Gastroesophageal sphincter (tissue), 3 donors: ENCODE results near the gene CLIP4.

Experiments used
- CTCF ChIP-seq, 4 experiments: fragments of 200-600 bp in 2 of 4; fragments of 450-650 bp in 2 of 4; sonication (generic) in 1 of 4; IDR thresholded peaks; one replicate each; pipeline ENCODE4 v1.5.1; 2017 to 2019; ENCODE audit warnings: antibody characterized with exemption in 4 of 4, mild to moderate bottlenecking in 2 of 4, moderate library complexity in 2 of 4
- POLR2A ChIP-seq, 2 donors: fragments of 450-650 bp; IDR thresholded peaks; one replicate each; pipeline ENCODE4 v1.6.1; 2017; ENCODE audit warnings: antibody characterized with exemption in 2 of 2, mild to moderate bottlenecking in 2 of 2, moderate library complexity in 1 of 2

GRCh38 chr2:29114946-29115609 lies at the start of gene CLIP4:
- TF ChIP-seq CTCF (IDR thresholded peaks at IDR 0.05) (no peak), POLR2A (IDR thresholded peaks at IDR 0.05) (peak; percentile 42 to 72)
